Germinal center (tissue), 1 donor: ENCODE measurements around the gene EXOC8.

ENCODE experiments used
- DNase-seq: peaks from one replicate; pipeline ENCODE4 v3.0.0; 2012; ENCODE audit warnings: mixed read lengths, low spot score

EXOC8 gene

DNA sequence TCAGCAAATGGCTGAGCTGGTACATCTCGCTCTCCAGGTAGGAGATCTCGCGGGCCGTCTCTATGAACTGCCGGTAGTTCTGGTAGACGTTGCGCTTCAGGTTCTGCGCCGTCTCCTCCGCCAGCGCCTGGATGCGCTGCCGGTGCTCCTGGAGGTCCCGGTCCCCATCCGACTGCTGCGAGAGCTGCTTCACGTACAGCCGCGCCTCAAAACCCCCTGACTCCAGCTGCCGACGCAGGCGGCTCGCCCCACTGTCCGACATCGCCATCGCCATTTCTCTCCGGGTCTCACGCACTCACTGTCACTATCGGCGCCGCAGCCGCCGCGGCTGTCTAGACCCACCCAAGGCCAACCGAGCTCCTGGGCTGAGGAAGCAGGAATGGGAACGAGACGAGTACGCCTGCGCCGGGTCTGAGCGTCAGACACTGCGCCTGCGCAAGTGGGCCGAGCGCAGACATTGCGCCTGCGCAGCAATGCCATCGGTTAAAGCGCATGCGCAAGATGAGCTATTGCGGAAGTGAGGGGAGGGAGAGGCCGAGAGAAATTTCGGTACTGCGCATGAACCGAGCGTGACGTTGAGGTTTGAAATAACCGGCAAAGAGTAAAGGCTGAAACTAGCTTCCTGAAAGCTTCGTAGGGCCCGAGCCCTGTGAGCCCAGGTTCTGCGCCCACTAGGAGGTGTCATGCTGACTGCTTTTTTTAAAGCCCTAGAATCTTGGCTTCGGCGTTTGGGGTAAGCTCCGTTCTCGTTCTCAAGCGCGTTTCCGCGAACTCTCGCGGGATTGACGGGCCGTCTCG lies at the start of gene EXOC8:
TSS of gene EXOC8 (minus strand) at position 381 of the 798 bp plus-strand sequence. CDS start at position 274, 107 bp downstream.
- DNase-seq: peak; percentile 98

GRCh38 chr1:231386466-231386865 lies 48.8 kb upstream of the EXOC8 start:
- DNase-seq: no peak

GRCh38 chr1:231385416-231385748 lies 47.7 kb upstream of the EXOC8 start:
- DNase-seq: no peak

DNA sequence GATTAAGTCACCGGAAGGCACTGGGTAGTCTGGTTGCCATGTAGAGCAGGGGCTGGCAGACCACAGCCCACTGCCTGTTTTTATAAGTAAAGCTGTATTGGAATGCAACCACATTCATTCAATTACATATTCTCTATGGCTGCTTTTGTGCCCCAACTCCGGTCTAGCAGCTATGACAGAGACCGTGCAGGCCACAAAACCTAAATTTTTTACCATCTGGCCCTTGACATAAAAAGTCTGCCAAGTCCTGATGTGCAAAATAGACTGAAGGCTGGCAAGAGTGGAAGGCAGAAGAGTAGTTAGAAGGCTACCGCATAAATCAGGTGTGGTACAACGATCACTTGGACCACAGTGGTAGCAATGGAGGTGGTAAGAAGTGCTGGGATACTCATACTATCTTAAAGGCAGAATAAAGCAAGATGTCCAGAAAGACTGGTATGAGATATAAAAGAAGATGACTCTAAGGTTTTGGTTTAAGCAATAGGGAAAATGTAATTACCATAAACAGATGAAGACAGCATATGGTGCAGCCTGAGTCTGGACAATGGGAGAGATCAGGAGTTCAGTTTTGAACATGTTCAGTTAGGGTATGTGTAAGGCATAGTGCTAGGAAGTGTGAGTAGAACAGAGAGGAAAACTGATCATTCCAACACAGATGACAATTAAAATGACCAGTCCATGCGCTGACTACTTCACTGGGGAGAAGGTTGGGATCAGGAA lies 47.2 kb upstream of the EXOC8 start:
- no peak for DNase-seq

DNA sequence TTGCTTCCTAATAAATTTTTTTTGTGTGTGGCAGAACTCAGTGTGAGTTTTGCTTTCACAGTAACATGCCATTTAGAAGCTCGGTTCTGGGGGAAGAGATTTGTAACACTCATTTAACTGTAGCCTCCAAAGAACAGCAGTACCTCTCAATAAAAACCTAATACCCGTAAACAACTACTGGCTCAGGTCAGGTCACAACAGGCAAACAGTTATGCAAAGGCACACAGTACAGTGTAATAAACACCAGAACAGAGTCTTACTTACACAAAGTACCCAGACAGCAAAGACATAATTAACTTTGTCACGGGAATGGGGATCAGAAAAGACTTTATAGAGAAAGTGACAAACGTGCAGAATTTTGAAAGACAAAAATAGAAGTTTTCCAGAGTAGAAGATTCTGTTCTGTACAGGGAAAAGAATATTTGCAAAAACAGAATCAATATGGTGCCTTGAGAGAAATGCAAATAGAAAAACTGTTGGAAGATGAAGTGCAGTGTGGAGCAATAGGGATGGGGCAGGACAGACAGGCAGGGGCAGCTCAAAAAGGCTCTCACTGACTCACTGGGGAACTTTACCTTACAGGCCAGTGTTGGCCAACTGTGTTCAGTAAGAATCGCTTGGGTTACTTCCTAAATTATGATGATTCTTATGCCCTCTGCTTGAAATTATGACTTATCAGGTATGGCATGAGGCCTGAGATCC lies 45.7 kb upstream of the EXOC8 start:
- no peak for DNase-seq

DNA sequence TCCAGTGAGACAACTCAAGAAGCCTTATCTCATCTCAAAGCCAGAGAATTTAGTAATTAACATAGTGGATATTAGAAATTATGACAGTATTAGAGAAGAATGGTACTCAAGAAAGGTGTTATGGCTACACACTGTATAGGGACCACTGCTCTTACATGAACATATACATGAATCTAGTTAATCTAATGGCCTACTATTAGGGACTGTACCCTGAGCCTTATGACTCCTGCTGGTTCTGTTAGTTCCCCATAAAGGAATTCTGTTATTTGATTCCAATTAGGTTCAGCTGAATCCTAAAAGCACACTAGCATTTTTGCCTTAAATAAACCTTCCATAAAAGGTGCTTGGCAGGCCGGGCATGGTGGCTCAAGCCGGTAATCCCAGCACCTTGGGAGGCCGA lies 44.8 kb upstream of the EXOC8 start:
- no peak for DNase-seq

DNA sequence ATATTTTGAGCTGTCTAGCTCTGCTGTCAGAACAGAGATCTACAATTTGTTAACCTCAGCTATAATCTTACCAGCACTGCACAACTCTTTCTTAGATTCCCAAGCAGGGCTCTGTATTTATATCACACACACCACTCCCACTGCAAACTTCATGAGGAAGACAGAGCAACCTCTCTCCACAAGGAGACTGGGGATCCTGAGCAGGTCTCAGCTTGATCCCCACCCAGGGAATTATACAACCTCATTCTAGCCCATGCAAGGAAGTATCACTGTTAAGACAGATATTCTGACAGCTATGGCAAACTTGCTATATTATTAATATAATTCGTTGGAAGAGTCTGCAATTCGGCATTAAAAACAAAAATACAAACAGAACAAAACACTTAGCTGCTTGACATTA lies 44.1 kb upstream of the EXOC8 start:
- no peak for DNase-seq

DNA sequence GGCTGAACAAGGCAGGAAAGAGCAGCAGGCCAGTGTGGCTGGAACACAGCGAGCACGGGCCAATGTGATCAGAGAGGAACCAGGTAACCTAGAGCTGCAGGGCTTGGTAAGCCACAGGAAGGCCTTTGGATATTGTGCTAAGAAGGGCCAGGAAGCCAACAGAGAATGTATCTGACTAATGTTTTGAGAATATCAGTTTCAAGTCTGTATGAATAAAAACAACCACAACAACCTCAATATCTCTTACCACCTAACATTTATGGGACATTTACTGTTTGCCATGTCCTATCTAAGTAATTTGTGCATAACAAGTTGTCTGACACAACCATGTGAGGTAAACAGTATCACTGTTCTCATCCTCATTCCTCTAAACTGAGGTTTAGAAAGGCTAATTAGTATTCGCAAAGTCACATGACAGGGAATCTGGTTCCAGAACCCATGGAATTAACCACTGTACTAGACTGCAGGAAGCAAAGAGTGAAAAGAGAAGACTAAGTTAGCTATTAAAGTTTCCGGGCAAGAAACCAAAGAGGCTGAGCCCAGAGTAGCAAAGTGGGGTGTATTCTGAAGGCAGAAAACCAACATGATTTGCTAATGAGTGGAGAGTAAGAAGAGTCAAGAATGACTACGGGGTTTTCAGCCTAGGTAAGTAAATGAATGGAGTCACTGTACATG lies 39.4 kb upstream of the EXOC8 start:
- no peak for DNase-seq

GRCh38 chr1:231376101-231376500 lies 38.4 kb upstream of the EXOC8 start:
- no peak for DNase-seq

DNA sequence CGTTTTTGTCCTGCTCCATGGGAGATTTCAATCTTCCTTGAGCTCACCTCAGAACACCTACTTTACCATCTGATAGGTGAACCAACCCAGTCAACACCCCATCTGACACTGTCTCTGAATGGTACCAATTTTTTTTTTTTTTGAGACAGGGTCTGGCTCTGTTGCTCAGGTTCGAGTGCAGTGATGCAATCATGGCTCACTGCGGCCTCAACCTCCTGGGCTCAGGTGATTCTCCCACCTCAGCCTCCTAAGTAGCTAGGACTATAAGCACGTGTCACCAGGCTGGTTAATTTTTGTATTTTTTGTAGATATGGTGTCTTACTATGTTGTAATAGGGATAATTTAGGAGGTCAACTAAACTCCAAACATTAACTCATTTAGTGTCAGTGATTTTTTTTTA lies 36.7 kb upstream of the EXOC8 start:
- no peak for DNase-seq

DNA sequence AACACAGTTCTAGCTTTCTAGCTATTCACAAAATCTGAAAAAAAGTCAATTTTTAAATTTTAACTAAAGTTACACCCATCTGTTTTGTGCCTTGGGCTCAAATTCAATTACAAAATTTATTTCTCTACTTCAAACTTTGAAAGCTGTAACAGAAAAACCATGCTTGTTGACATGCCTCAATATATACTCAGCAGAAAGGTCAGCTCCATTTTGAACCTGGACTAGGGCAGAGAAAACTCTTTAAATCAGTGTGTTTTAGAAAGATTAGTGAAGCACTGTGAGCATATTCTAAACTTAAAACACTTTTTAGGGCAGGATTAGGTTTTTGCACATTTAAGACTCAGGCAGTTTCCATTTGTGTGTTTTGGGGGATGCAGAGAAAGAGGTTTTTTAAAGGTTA lies 34.8 kb upstream of the EXOC8 start:
- DNase-seq: no peak

- no peak for DNase-seq
Observed at GRCh38 chr1:231369282-231369681, 31.6 kb upstream of the EXOC8 start.

DNA sequence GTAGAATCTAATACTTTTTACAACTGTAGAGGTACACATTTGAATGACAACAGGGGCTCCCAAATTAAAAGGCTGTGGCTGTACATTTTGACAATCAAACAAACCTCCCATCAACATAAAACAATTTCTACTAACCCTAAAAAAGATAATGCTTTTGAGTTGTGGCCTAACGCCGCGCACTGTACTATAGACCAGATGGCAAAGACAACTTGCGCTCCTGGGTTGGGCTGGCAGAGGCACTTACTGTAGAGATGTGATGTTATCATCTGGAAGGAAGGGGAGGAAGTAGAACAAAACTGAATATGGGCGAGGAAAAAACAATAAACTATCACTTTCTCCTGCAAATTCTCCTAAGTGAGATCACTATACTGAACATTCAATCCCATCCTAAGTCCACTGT lies 26.5 kb upstream of the EXOC8 start:
- DNase-seq: no peak

GRCh38 chr1:231363624-231364023 lies 26.0 kb upstream of the EXOC8 start:
- DNase-seq: no peak

DNA sequence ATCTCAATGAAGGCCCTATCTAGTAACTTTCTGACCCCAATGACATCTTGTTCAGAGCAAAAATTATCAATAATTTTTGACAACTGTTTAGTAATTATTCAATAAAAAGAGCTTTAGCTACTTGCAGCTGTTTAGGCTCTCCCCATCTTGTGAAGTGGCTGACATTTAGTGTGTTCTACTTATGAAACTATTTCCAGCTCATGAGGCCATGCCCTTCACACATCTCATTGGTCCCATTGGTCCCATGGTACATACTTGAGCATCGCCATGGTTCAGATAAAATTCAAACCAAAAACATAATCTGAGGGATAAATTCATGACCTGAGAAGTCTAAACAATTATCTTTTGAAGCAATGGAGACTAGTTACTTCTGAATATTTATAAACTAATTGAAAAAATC lies 24.7 kb upstream of the EXOC8 start:
- DNase-seq: no peak

DNA sequence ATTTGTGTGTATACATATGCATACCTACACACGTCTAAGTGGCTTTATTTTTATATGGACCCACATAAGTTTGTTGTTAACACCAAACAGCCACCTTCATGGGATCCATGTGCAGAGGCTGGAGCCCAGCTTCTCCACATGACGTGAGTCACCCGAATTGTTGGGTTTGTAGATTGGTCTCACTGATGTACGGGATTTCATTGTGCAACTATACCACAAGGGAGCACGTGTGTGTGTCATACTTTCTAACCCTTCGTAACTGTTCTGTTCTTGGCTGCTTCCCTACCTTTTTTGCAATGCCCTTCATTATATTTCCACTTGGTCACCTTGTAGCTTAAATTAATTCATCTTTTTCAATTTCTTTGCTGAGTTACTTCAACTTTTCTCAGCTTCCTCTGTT lies 21.5 kb upstream of the EXOC8 start:
- DNase-seq: no peak

GRCh38 chr1:231357831-231358354 lies 20.2 kb upstream of the EXOC8 start:
- DNase-seq: peak; percentile 59

GRCh38 chr1:231357187-231357772 lies 19.6 kb upstream of the EXOC8 start:
- no peak for DNase-seq

DNA sequence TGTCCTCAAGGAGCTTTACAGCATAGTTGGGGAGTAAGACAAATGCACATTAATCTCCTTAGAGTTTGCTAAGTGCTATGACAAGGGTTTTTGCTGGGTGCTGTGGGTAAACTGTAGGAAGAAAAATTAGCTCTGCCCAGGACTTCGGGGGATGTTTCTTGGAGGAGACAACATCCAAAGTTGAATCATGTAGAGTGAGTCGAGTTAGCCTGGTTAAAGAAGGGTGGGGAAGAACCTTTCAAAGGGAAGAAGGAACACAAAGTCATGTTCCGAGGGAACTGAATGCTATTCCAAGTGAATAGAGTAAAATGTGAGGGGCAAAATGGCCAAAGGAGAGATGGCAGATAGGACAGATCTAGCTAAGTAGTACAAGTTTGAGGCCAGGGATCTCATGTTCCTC lies 17.5 kb upstream of the EXOC8 start:
- no peak for DNase-seq

DNA sequence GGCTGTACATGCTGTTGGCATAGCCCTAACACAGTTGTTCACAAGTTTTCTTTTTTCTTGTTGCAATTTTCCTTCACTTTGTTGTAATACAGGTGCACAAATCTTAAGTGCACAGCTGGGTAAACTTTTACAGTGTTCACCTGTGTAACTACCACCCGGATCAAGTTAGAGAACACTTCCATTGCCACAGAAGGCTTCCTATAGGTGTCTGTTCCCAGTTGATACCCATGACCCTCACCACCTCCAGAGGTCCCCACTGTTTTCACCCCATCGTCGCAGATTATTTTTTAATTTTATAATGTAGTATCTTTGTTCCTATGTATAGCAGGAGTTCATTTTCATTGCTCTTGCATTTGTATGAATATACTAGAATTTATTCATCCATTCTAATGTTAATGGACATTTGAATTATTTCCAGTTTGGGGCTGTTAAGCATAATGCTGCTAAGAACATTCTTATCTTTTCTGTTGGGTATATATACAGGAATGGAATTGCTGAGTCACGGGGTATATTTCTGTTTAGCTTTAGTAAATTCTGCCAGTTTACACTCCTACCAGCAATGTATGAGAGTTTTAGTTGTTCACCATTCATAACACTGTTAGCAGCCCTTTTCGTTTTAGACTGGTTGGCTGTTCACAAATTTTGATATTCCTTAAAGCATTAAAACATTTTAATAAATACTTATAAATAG lies 16.8 kb upstream of the EXOC8 start:
- DNase-seq: no peak

- DNase-seq: no peak
Observed at GRCh38 chr1:231353086-231353485, 15.4 kb upstream of the EXOC8 start.
